ENCODE results near the gene HAUS3. TPM values are rescaled to one million over a fixed set of nuclear protein-coding genes. Genes with fewer than 3 reads are reported as not detected.

Gene HAUS3
- total RNA-seq, 2 experiments from 2014 or later = 15.9 to 22.2 TPM

- Histone ChIP-seq H2AFZ (ENCODE audit: low read length) (no peak overlapping the region), H3K9me3 (ENCODE audit: low read length) (no peaks in the 10 kb centered on the region), H3K4me3 (ENCODE audit: low read depth, low read length, poor library complexity, severe bottlenecking) (no peak overlapping the region), H3K9me2 (ENCODE audit: insufficient read depth, low read length) (no peaks in the 10 kb centered on the region), H4K20me1 (ENCODE audit: insufficient read depth, low read length) (no peaks in the 10 kb centered on the region), H3K36me3 (ENCODE audit: insufficient read depth, low read length) (no peaks in the 10 kb centered on the region), H3K4me1 (ENCODE audit: insufficient read depth, low read length, poor library complexity, severe bottlenecking) (no peaks in the 10 kb centered on the region), H3K27ac (ENCODE audit: low read depth, low read length, poor library complexity, severe bottlenecking) (no peak overlapping the region), H3K79me2 (ENCODE audit: insufficient read depth, low read depth, low read length) (no peaks in the 10 kb centered on the region), H3K4me2 (ENCODE audit: low read length) (no peak overlapping the region)
- no peak for TF ChIP-seq CTCF (conservative IDR thresholded peaks at IDR 0.05; ENCODE audit: low read length)
- BruUV-seq (replicated peaks) = no TSS peak
- intact Hi-C loops (cut with micrococcal nuclease; ENCODE audit: unreplicated experiment) = no loop called here
- ChIA-PET POLR2A (no interaction called here), CTCF (ENCODE audit: unreplicated experiment) (interaction anchor here (0.5 kb wide), 1 partner anchor 83 kb away, joined by 3 read pairs; no protein-coding TSS in a partner anchor)
- DNase-seq (ENCODE audit: low spot score) = no peak
Measured at GRCh38 chr4:2271279-2272025, 29.5 kb upstream of the HAUS3 start.

- no peak overlapping the region for H3K27ac ChIP-seq (ENCODE audit: low read depth, low read length, poor library complexity, severe bottlenecking)
- H3K9me3 ChIP-seq (ENCODE audit: low read length) = no peaks in the 10 kb centered on the region
- TF ChIP-seq CTCF (conservative IDR thresholded peaks at IDR 0.05; ENCODE audit: low read length) (no peak), EZH2phosphoT487 (IDR thresholded peaks at IDR 0.05; ENCODE audit: borderline replicate concordance, low read depth, low read length) (no peak)
- H3K4me3 ChIP-seq (ENCODE audit: low read depth, low read length, poor library complexity, severe bottlenecking) = no peak overlapping the region
- no peaks in the 10 kb centered on the region for H3K36me3 ChIP-seq (ENCODE audit: insufficient read depth, low read length)
- ChIA-PET CTCF (ENCODE audit: unreplicated experiment) (no interaction called here), POLR2A (no interaction called here)
- no peaks in the 10 kb centered on the region for H4K20me1 ChIP-seq (ENCODE audit: insufficient read depth, low read length)
- H3K9me2 ChIP-seq (ENCODE audit: insufficient read depth, low read length) = no peaks in the 10 kb centered on the region
- DNase-seq (ENCODE audit: low spot score) = no peak
- H3K4me1 ChIP-seq (ENCODE audit: insufficient read depth, low read length, poor library complexity, severe bottlenecking) = no peaks in the 10 kb centered on the region
- H3K4me2 ChIP-seq (ENCODE audit: low read length) = no peak overlapping the region
- no peak overlapping the region for H2AFZ ChIP-seq (ENCODE audit: low read length)
- BruUV-seq (replicated peaks) = no TSS peak
- intact Hi-C loops (cut with micrococcal nuclease; ENCODE audit: unreplicated experiment) = no loop called here
- no peaks in the 10 kb centered on the region for H3K79me2 ChIP-seq (ENCODE audit: insufficient read depth, low read depth, low read length)
Measured at GRCh38 chr4:2270341-2271165, 28.6 kb upstream of the HAUS3 start.

Measured in OCI-LY7 (cell line).